Natural killer cell (primary cell): Measurements from ENCODE around the gene CORO2A. TPM values are rescaled to one million over a fixed set of nuclear protein-coding genes. Genes with fewer than 3 reads are reported as not detected.

Experiments used
- ATAC-seq, 3 donors: fragments of 150-1000 bp in 2 of 3; fragments of 200-7000 bp in 1 of 3; cut with Tn5 transposase; 1 replicate in 1 of 3; 2 replicates in 2 of 3; pipeline ENCODE4 v1.10.0; 2021; ENCODE audit warnings: mild to moderate bottlenecking in 2 of 3, moderate library complexity in 2 of 3
- DNase-seq, 2 donors: peaks; one replicate each; pipeline versions ENCODE4 v3.0.0 to v3.0.0-alpha.2; 2013 to 2021; ENCODE audit warnings: mixed read lengths in 1 of 2
- H3K27ac ChIP-seq: one replicate; pipeline ENCODE4 v1.5.1; 2013; ENCODE audit warnings: mild to moderate bottlenecking, low read length
- H3K27me3 ChIP-seq: one replicate; pipeline ENCODE4 v1.6.1; 2013; ENCODE audit warnings: low read length; ENCODE audit not compliant: control insufficient read depth, insufficient read depth
- H3K36me3 ChIP-seq: one replicate; pipeline ENCODE4 v1.6.1; 2013; ENCODE audit warnings: low read length; ENCODE audit not compliant: control insufficient read depth, insufficient read depth
- H3K4me1 ChIP-seq: one replicate; pipeline ENCODE4 v1.6.1; 2013; ENCODE audit warnings: low read length; ENCODE audit not compliant: control insufficient read depth, insufficient read depth
- H3K4me3 ChIP-seq: one replicate; pipeline ENCODE4 v1.5.1; 2013; ENCODE audit warnings: low read length
- H3K9me3 ChIP-seq: one replicate; pipeline ENCODE4 v1.6.1; 2013; ENCODE audit warnings: low read length; ENCODE audit not compliant: control insufficient read depth, insufficient read depth
- H3K27ac Mint-ChIP-seq, 2 donors: one replicate each; pipeline ENCODE4 v1.8.0; 2022; ENCODE audit warnings: mild to moderate bottlenecking in 2 of 2, mixed read lengths in 2 of 2, moderate library complexity in 1 of 2
- H3K27me3 Mint-ChIP-seq, 2 donors: one replicate each; pipeline ENCODE4 v1.8.0; 2022; ENCODE audit warnings: low read depth in 2 of 2, mixed read lengths in 2 of 2
- H3K36me3 Mint-ChIP-seq: one replicate; pipeline ENCODE4 v1.8.0; 2022; ENCODE audit warnings: mixed read lengths
- H3K4me1 Mint-ChIP-seq, 2 donors: one replicate each; pipeline ENCODE4 v1.8.0; 2022; ENCODE audit warnings: mixed read lengths in 2 of 2
- H3K4me3 Mint-ChIP-seq: one replicate; pipeline ENCODE4 v1.8.0; 2022; ENCODE audit warnings: mild to moderate bottlenecking, moderate library complexity, mixed read lengths
- H3K9me3 Mint-ChIP-seq, 2 donors: one replicate each; pipeline ENCODE4 v1.8.0; 2022; ENCODE audit warnings: mixed read lengths in 2 of 2
- CTCF ChIP-seq: fragments of 200-600 bp; IDR thresholded peaks from one replicate; pipeline ENCODE4 v1.8.0; 2022; ENCODE audit warnings: antibody characterized with exemption
- WGBS: methylation state at CpG from one replicate; pipeline ENCODE4 v1.1.7; 2013; ENCODE audit warnings: missing lambda C conversion rate; ENCODE audit not compliant: insufficient coverage; 5-methylcytosine and 5-hydroxymethylcytosine counted together
- intact Hi-C: fragments of 100-400 bp; cut with micrococcal nuclease; formaldehyde crosslinking; loops from one replicate; pipeline ENCODE4 v1.14.2; 2022
- total RNA-seq, 4 donors: library from RNA; stranded (reverse); fragments of 120-200 nt in 1 of 4; gene quantifications; one replicate each; pipeline versions ENCODE4 v1.2.3 to v1.2.4, GENCODE V29; 2013 to 2022

Gene CORO2A
- total RNA-seq, 3 donors from 2014 or later (not counting 1 experiment from before 2014, with no cell fraction given) = 1.9 to 3.6 (median 2.3) TPM

DNA sequence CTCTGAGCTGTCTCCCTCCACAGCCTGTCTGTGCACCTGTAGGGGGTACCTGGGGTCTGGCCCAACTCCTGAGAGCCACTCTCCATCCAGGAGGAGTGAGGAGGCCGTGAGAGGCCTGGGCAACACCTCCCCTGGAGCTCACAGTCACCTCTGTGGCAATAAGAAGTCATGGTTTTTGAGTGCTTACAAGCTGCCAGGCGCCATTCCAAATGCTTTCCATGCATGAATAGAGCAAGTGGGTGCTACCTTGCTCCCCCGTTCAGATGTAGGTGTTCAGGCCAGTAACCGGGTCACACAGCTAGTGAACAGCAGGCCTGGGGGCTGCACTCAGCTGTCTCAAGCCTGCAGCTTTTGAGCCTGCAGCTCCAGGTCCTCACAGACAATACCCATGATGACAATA, 30.6 kb downstream of the CORO2A start:
- H3K9me3 Mint-ChIP-seq = no peaks in the 10 kb centered on the region
- Histone ChIP-seq H3K36me3 (no peaks in the 10 kb centered on the region), H3K4me3 (no peak overlapping the region), H3K4me1 (peaks cover 30% of the 10 kb centered on the region), H3K27me3 (no peaks in the 10 kb centered on the region), H3K27ac (no peak overlapping the region), H3K9me3 (no peaks in the 10 kb centered on the region)
- intact Hi-C loops = no loop called here
- H3K27me3 Mint-ChIP-seq = no peaks in the 10 kb centered on the region
- H3K4me1 Mint-ChIP-seq = peaks cover 19 to 30% of the 10 kb centered on the region in 2 donors
- H3K27ac Mint-ChIP-seq = no peak overlapping the region
- DNase-seq (no peak), ATAC-seq (no peak)
- TF ChIP-seq CTCF = no peak
- 93% methylated on average over 4 of the region's 4 CpGs for WGBS
- no peaks in the 10 kb centered on the region for H3K36me3 Mint-ChIP-seq
- no peak overlapping the region for H3K4me3 Mint-ChIP-seq

DNA sequence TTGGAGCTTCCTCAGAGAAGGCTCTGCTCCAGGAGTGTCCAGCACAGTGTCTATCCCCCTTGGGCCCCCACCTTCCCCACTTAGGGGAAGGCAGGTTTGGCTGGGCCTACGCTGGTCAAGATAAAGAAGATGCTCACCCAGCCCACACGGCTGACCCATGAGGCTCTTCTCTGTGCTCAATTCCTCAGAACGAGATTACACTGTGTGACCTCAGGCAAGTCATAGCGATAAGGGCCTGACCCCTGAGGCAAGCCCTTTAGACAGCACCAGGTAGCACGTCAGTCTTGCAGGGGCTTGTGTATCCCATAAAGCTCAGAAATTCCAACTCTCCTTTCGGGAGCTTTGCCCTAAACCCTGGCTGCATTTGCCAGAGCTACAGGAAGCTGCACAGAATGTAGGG, 32.6 kb downstream of the CORO2A start:
- no peak for TF ChIP-seq CTCF
- no peak overlapping the region for H3K27ac ChIP-seq
- no peaks in the 10 kb centered on the region for H3K27me3 ChIP-seq
- peaks cover 27% of the 10 kb centered on the region for H3K4me1 ChIP-seq
- H3K9me3 ChIP-seq = no peaks in the 10 kb centered on the region
- intact Hi-C loops = no loop called here
- DNase-seq = no peak
- no peaks in the 10 kb centered on the region for H3K36me3 ChIP-seq
- ATAC-seq = no peak
- H3K4me3 ChIP-seq = no peak overlapping the region
- Mint-ChIP-seq H3K36me3 (no peaks in the 10 kb centered on the region), H3K4me1 (peaks cover 19 to 30% of the 10 kb centered on the region in 2 donors), H3K9me3 (no peaks in the 10 kb centered on the region), H3K27ac (peak overlapping the region in 1 of 2 donors; percentile 60), H3K27me3 (no peaks in the 10 kb centered on the region), H3K4me3 (no peak overlapping the region)
- 97% methylated on average over 6 of the region's 6 CpGs for WGBS

DNA sequence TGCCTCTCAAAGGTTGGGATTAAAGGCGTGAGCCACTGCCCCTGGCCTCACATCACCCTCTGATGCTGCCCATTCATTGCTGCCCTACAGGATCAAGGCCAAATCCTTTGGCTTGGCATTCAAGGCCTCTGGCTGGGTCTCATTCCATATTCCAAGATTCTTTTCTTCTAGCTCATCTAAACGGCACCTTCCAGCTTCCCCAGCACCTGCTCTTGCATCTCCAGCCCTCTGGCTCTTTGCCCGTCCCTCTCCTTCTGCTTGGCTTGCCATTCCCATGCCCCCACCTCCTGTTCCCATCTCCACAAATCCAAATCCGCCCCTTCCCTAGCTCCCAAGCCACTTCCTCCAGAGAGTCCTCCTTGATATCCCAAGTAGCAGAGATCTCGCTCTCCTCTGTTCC, 33.1 kb downstream of the CORO2A start:
- WGBS = 95% methylated on average over 5 of the region's 5 CpGs
- ATAC-seq = no peak
- no peaks in the 10 kb centered on the region for H3K27me3 Mint-ChIP-seq

More for the DNA sequence above, 33.1 kb downstream of the CORO2A start:
- Mint-ChIP-seq H3K27ac (peak overlapping the region in 1 of 2 donors; percentile 60), H3K36me3 (no peaks in the 10 kb centered on the region), H3K4me1 (peaks cover 18 to 27% of the 10 kb centered on the region in 2 donors), H3K4me3 (no peak overlapping the region), H3K9me3 (no peaks in the 10 kb centered on the region)
- Histone ChIP-seq H3K4me1 (peaks cover 22% of the 10 kb centered on the region), H3K27me3 (no peaks in the 10 kb centered on the region), H3K36me3 (no peaks in the 10 kb centered on the region), H3K9me3 (no peaks in the 10 kb centered on the region), H3K27ac (no peak overlapping the region), H3K4me3 (no peak overlapping the region)
- intact Hi-C loops = no loop called here
- DNase-seq = no peak
- TF ChIP-seq CTCF = no peak
